GM23338 (cell line): ENCODE data around the gene C2. TPM values are rescaled to one million over a fixed set of nuclear protein-coding genes. Genes with fewer than 3 reads are reported as not detected.

Source experiments
- ATAC-seq: fragments of 200-7000 bp; cut with Tn5 transposase; 3 replicates; pipeline ENCODE4 v1.9.1; 2020
- DNase-seq: peaks from one replicate; pipeline ENCODE4 v3.0.0-alpha.2; 2015; ENCODE audit warnings: low spot score
- H2AFZ ChIP-seq: fragments of 200-600 bp; sonication (generic); 2 replicates; pipeline ENCODE4 v1.8.0; 2016; ENCODE audit warnings: antibody characterized with exemption, mild to moderate bottlenecking, moderate library complexity
- H3F3A ChIP-seq: fragments of 200-600 bp; sonication (generic); replicated peaks from 2 replicates; pipeline ENCODE4 v1.8.0; 2017; ENCODE audit warnings: antibody characterized with exemption, mixed run types, low read depth
- H3K27ac ChIP-seq: fragments of 200-600 bp; sonication (generic); 2 replicates; pipeline ENCODE4 v1.6.1; 2016; ENCODE audit warnings: low read depth
- H3K27me3 ChIP-seq: fragments of 200-600 bp; sonication (generic); 2 replicates; pipeline ENCODE4 v1.8.0; 2016; ENCODE audit warnings: mild to moderate bottlenecking, mixed run types, moderate library complexity; ENCODE audit not compliant: insufficient read depth
- H3K36me3 ChIP-seq: fragments of 200-600 bp; sonication (generic); 2 replicates; pipeline ENCODE4 v1.8.0; 2016; ENCODE audit warnings: mild to moderate bottlenecking; ENCODE audit not compliant: insufficient read depth
- H3K4me1 ChIP-seq: fragments of 200-600 bp; sonication (generic); 2 replicates; pipeline ENCODE4 v1.8.0; 2016; ENCODE audit warnings: mild to moderate bottlenecking, moderate library complexity; ENCODE audit not compliant: insufficient read depth
- H3K4me2 ChIP-seq: fragments of 200-600 bp; sonication (generic); 2 replicates; pipeline ENCODE4 v1.7.1; 2017; ENCODE audit warnings: mixed run types
- H3K4me3 ChIP-seq: fragments of 200-600 bp; sonication (generic); 2 replicates; pipeline ENCODE4 v1.6.1; 2016; ENCODE audit warnings: mixed run types
- H3K79me2 ChIP-seq: fragments of 200-600 bp; sonication (generic); replicated peaks from 2 replicates; pipeline ENCODE4 v1.8.0; 2017; ENCODE audit warnings: mild to moderate bottlenecking; ENCODE audit not compliant: insufficient read depth
- H3K9me2 ChIP-seq: fragments of 200-600 bp; sonication (generic); 2 replicates; pipeline ENCODE4 v1.8.0; 2017; ENCODE audit not compliant: insufficient read depth
- H4K20me1 ChIP-seq: fragments of 200-600 bp; sonication (generic); replicated peaks from 2 replicates; pipeline ENCODE4 v1.8.0; 2017; ENCODE audit warnings: mild to moderate bottlenecking; ENCODE audit not compliant: insufficient read depth
- H3K27ac Mint-ChIP-seq: 2 replicates; pipeline ENCODE4 v1.8.0; 2020; ENCODE audit warnings: inconsistent platforms, mild to moderate bottlenecking, moderate library complexity, mixed read lengths
- H3K27me3 Mint-ChIP-seq: 3 replicates; pipeline ENCODE4 v1.8.0; 2022; ENCODE audit warnings: low read depth, mild to moderate bottlenecking, moderate library complexity, mixed read lengths, inconsistent platforms; ENCODE audit not compliant: insufficient read depth, poor library complexity
- H3K36me3 Mint-ChIP-seq: 3 replicates; pipeline ENCODE4 v1.8.0; 2021; ENCODE audit warnings: low read depth, mild to moderate bottlenecking, inconsistent platforms, moderate library complexity, mixed read lengths
- H3K4me1 Mint-ChIP-seq: 3 replicates; pipeline ENCODE4 v1.8.0; 2020; ENCODE audit warnings: mild to moderate bottlenecking, inconsistent platforms, mixed read lengths
- H3K4me3 Mint-ChIP-seq: 3 replicates; pipeline ENCODE4 v1.8.0; 2021; ENCODE audit warnings: moderate library complexity, mild to moderate bottlenecking, inconsistent platforms, mixed read lengths
- H3K9me3 Mint-ChIP-seq: 3 replicates; pipeline ENCODE4 v1.8.0; 2020; ENCODE audit warnings: moderate library complexity, mild to moderate bottlenecking, inconsistent platforms, mixed read lengths
- CREB1 ChIP-seq: fragments of 250-450 bp; sonication (Bioruptor Pico); IDR thresholded peaks from 2 replicates; pipeline ENCODE4 v1.5.0; 2020; ENCODE audit warnings: low read depth, mild to moderate bottlenecking, moderate library complexity
- EZH2 ChIP-seq: fragments of 200-600 bp; sonication (generic); IDR thresholded peaks from one replicate; pipeline ENCODE4 v1.8.0; 2017; ENCODE audit warnings: antibody characterized with exemption, mild to moderate bottlenecking, low read depth; ENCODE audit not compliant: unreplicated experiment
- EZH2phosphoT487 ChIP-seq: fragments of 200-600 bp; sonication (generic); IDR thresholded peaks from one replicate; pipeline ENCODE4 v1.8.1; 2018; ENCODE audit warnings: antibody characterized with exemption; ENCODE audit not compliant: unreplicated experiment
- JUNB ChIP-seq: IDR thresholded peaks from one replicate; pipeline ENCODE4 v1.6.1; 2016; ENCODE audit warnings: antibody characterized with exemption; ENCODE audit not compliant: unreplicated experiment
- POLR2AphosphoS5 ChIP-seq: IDR thresholded peaks from 2 replicates; pipeline ENCODE4 v1.6.1; 2016; ENCODE audit warnings: antibody characterized with exemption, low read depth
- STAT1 ChIP-seq: IDR thresholded peaks from one replicate; pipeline ENCODE4 v1.6.1; 2016; ENCODE audit warnings: antibody characterized with exemption; ENCODE audit not compliant: unreplicated experiment
- ZNF114 ChIP-seq: fragments of 250-450 bp; sonication (Bioruptor Pico); IDR thresholded peaks from 2 replicates; pipeline ENCODE4 v1.5.0; 2020; ENCODE audit warnings: mild to moderate bottlenecking, moderate library complexity
- ZNF331 ChIP-seq: fragments of 250-450 bp; sonication (Bioruptor Pico); IDR thresholded peaks from 2 replicates; pipeline ENCODE4 v1.5.0; 2020; ENCODE audit warnings: low read depth, mild to moderate bottlenecking, moderate library complexity
- polyA plus RNA-seq: library from polyadenylated mRNA; unstranded; fragments of >200 nt; fragmentation: Nextera tagmentation; extraction: Ambion mirVana; gene quantifications from 2 replicates; pipeline ENCODE4 v1.2.1, GENCODE V29; 2016
- total RNA-seq: library from RNA; depleted of rRNA; stranded (reverse); fragments of >200 nt; shearing (Covaris generic); gene quantifications from 2 replicates; pipeline ENCODE4 v1.2.3, GENCODE V29; 2014
- TF ChIP-seq, protein P1 (sequence below): fragments of 250-450 bp; sonication (Bioruptor Pico); IDR thresholded peaks from 2 replicates; pipeline ENCODE4 v1.5.0; 2020; ENCODE audit warnings: mild to moderate bottlenecking, moderate library complexity
- TF ChIP-seq, protein P2 (sequence below), 2 experiments: fragments of 200-600 bp in 1 of 2; sonication (generic) in 1 of 2; conservative IDR thresholded peaks; 2 replicates each; pipeline versions ENCODE4 v1.5.1 to v1.6.1; 2016 to 2017; ENCODE audit warnings: antibody characterized with exemption in 2 of 2, low read depth in 2 of 2, mild to moderate bottlenecking in 2 of 2, moderate library complexity in 1 of 2
- TF ChIP-seq, protein P3 (sequence below): IDR thresholded peaks from 2 replicates; pipeline ENCODE4 v1.6.1; 2016; ENCODE audit warnings: antibody characterized with exemption

C2 gene
- total and polyA plus RNA-seq, 2 experiments from 2014 or later: 0.16 to 1.7 TPM

DNA sequence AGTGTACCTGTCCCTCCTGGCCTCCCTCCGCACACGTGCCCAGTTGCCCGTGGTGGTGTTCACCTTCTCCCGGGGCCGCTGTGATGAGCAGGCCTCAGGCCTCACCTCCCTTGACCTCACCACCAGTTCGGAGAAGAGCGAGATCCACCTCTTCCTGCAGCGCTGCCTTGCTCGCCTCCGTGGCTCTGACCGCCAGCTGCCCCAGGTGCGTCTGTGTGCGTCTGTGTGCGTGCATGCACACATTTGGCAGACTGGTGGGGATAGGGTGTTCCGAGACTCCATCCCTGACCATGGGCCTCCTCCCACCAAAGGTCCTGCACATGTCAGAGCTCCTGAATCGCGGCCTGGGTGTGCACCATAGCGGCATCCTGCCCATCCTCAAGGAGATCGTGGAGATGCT, 36.4 kb downstream of the C2 start (continued):
- TF ChIP-seq, protein P1, sequence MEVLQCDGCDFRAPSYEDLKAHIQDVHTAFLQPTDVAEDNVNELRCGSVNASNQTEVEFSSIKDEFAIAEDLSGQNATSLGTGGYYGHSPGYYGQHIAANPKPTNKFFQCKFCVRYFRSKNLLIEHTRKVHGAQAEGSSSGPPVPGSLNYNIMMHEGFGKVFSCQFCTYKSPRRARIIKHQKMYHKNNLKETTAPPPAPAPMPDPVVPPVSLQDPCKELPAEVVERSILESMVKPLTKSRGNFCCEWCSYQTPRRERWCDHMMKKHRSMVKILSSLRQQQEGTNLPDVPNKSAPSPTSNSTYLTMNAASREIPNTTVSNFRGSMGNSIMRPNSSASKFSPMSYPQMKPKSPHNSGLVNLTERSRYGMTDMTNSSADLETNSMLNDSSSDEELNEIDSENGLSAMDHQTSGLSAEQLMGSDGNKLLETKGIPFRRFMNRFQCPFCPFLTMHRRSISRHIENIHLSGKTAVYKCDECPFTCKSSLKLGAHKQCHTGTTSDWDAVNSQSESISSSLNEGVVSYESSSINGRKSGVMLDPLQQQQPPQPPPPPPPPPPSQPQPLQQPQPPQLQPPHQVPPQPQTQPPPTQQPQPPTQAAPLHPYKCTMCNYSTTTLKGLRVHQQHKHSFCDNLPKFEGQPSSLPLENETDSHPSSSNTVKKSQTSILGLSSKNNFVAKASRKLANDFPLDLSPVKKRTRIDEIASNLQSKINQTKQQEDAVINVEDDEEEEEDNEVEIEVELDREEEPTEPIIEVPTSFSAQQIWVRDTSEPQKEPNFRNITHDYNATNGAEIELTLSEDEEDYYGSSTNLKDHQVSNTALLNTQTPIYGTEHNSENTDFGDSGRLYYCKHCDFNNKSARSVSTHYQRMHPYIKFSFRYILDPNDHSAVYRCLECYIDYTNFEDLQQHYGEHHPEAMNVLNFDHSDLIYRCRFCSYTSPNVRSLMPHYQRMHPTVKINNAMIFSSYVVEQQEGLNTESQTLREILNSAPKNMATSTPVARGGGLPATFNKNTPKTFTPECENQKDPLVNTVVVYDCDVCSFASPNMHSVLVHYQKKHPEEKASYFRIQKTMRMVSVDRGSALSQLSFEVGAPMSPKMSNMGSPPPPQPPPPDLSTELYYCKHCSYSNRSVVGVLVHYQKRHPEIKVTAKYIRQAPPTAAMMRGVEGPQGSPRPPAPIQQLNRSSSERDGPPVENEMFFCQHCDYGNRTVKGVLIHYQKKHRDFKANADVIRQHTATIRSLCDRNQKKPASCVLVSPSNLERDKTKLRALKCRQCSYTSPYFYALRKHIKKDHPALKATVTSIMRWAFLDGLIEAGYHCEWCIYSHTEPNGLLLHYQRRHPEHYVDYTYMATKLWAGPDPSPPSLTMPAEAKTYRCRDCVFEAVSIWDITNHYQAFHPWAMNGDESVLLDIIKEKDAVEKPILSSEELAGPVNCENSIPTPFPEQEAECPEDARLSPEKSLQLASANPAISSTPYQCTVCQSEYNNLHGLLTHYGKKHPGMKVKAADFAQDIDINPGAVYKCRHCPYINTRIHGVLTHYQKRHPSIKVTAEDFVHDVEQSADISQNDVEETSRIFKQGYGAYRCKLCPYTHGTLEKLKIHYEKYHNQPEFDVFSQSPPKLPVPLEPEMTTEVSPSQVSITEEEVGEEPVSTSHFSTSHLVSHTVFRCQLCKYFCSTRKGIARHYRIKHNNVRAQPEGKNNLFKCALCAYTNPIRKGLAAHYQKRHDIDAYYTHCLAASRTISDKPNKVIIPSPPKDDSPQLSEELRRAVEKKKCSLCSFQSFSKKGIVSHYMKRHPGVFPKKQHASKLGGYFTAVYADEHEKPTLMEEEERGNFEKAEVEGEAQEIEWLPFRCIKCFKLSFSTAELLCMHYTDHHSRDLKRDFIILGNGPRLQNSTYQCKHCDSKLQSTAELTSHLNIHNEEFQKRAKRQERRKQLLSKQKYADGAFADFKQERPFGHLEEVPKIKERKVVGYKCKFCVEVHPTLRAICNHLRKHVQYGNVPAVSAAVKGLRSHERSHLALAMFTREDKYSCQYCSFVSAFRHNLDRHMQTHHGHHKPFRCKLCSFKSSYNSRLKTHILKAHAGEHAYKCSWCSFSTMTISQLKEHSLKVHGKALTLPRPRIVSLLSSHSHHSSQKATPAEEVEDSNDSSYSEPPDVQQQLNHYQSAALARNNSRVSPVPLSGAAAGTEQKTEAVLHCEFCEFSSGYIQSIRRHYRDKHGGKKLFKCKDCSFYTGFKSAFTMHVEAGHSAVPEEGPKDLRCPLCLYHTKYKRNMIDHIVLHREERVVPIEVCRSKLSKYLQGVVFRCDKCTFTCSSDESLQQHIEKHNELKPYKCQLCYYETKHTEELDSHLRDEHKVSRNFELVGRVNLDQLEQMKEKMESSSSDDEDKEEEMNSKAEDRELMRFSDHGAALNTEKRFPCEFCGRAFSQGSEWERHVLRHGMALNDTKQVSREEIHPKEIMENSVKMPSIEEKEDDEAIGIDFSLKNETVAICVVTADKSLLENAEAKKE (CRISPR knock-in tag): no peak
- no peak for TF ChIP-seq EZH2phosphoT487
- no peak for TF ChIP-seq EZH2
- TF ChIP-seq ZNF331 (CRISPR knock-in tag): no peak
- TF ChIP-seq, protein P2, sequence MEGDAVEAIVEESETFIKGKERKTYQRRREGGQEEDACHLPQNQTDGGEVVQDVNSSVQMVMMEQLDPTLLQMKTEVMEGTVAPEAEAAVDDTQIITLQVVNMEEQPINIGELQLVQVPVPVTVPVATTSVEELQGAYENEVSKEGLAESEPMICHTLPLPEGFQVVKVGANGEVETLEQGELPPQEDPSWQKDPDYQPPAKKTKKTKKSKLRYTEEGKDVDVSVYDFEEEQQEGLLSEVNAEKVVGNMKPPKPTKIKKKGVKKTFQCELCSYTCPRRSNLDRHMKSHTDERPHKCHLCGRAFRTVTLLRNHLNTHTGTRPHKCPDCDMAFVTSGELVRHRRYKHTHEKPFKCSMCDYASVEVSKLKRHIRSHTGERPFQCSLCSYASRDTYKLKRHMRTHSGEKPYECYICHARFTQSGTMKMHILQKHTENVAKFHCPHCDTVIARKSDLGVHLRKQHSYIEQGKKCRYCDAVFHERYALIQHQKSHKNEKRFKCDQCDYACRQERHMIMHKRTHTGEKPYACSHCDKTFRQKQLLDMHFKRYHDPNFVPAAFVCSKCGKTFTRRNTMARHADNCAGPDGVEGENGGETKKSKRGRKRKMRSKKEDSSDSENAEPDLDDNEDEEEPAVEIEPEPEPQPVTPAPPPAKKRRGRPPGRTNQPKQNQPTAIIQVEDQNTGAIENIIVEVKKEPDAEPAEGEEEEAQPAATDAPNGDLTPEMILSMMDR (conservative IDR thresholded peaks at IDR 0.05; ENCODE audit: low read depth in 2 of 2): no peak
- TF ChIP-seq ZNF114 (CRISPR knock-in tag): no peak
- TF ChIP-seq CREB1: no peak
- no peak for TF ChIP-seq POLR2AphosphoS5
- TF ChIP-seq JUNB: no peak

DNA sequence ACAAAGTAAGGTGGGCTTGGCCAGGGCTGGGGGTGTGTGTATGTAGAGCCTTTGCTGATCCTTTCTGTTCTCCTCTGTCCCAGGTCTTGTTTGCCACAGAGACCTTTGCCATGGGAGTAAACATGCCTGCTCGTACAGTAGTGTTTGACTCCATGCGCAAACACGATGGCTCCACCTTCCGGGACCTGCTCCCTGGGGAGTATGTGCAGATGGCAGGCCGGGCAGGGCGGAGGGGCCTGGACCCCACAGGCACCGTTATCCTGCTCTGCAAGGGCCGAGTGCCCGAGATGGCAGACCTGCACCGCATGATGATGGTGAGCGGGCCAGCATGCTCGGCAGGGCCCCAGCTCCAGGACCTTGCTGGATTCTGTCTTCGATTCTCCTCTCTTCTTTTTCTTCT, 38.2 kb downstream of the C2 start:
- no peak overlapping the region for H3K4me2 ChIP-seq
- no peaks in the 10 kb centered on the region for H3F3A ChIP-seq
- Mint-ChIP-seq H3K4me1 (no peaks in the 10 kb centered on the region), H3K36me3 (peaks cover 85% of the 10 kb centered on the region), H3K4me3 (no peak overlapping the region), H3K9me3 (no peaks in the 10 kb centered on the region), H3K27me3 (peaks cover 12% of the 10 kb centered on the region), H3K27ac (no peak overlapping the region)
- no peaks in the 10 kb centered on the region for H3K27me3 ChIP-seq
- no peak for DNase-seq
- no peaks in the 10 kb centered on the region for H3K79me2 ChIP-seq
- H3K9me2 ChIP-seq: no peaks in the 10 kb centered on the region
- H3K36me3 ChIP-seq: peaks cover 14% of the 10 kb centered on the region
- no peaks in the 10 kb centered on the region for H3K4me1 ChIP-seq
- no peak overlapping the region for H3K4me3 ChIP-seq
- H2AFZ ChIP-seq: no peak overlapping the region
- no peaks in the 10 kb centered on the region; the same call in 1 of the 2 replicates for H4K20me1 ChIP-seq
- no peak overlapping the region for H3K27ac ChIP-seq
- no peak for ATAC-seq
- TF ChIP-seq, protein P3, sequence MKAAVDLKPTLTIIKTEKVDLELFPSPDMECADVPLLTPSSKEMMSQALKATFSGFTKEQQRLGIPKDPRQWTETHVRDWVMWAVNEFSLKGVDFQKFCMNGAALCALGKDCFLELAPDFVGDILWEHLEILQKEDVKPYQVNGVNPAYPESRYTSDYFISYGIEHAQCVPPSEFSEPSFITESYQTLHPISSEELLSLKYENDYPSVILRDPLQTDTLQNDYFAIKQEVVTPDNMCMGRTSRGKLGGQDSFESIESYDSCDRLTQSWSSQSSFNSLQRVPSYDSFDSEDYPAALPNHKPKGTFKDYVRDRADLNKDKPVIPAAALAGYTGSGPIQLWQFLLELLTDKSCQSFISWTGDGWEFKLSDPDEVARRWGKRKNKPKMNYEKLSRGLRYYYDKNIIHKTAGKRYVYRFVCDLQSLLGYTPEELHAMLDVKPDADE: no peak
- TF ChIP-seq EZH2phosphoT487: no peak
- TF ChIP-seq ZNF331 (CRISPR knock-in tag): no peak
- TF ChIP-seq, protein P2 (conservative IDR thresholded peaks at IDR 0.05; ENCODE audit: low read depth in 2 of 2): no peak
- TF ChIP-seq ZNF114 (CRISPR knock-in tag): no peak
- no peak for TF ChIP-seq STAT1
- TF ChIP-seq POLR2AphosphoS5: no peak
